ENCODE data around the gene CFAP53. TPM values are rescaled to one million over a fixed set of nuclear protein-coding genes. Genes with fewer than 3 reads are reported as not detected.

Gene CFAP53
- total RNA-seq, 2 experiments from 2014 or later, result 0.86 TPM; not detected in 1

GRCh38 chr18:50275503-50276036 is 9.3 kb upstream of the CFAP53 start:
- H3K9me3 ChIP-seq (ENCODE audit: low read length), result no peaks in the 10 kb centered on the region
- CTCF ChIA-PET (ENCODE audit: unreplicated experiment), result no interaction called here
- no peak for TF ChIP-seq EZH2phosphoT487 (IDR thresholded peaks at IDR 0.05; ENCODE audit: borderline replicate concordance, low read depth, low read length)
- TF ChIP-seq, protein P1, sequence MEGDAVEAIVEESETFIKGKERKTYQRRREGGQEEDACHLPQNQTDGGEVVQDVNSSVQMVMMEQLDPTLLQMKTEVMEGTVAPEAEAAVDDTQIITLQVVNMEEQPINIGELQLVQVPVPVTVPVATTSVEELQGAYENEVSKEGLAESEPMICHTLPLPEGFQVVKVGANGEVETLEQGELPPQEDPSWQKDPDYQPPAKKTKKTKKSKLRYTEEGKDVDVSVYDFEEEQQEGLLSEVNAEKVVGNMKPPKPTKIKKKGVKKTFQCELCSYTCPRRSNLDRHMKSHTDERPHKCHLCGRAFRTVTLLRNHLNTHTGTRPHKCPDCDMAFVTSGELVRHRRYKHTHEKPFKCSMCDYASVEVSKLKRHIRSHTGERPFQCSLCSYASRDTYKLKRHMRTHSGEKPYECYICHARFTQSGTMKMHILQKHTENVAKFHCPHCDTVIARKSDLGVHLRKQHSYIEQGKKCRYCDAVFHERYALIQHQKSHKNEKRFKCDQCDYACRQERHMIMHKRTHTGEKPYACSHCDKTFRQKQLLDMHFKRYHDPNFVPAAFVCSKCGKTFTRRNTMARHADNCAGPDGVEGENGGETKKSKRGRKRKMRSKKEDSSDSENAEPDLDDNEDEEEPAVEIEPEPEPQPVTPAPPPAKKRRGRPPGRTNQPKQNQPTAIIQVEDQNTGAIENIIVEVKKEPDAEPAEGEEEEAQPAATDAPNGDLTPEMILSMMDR (conservative IDR thresholded peaks at IDR 0.05; ENCODE audit: low read length), result no peak
- intact Hi-C loops (cut with micrococcal nuclease; ENCODE audit: unreplicated experiment), result no loop called here
- no peak overlapping the region for H3K4me2 ChIP-seq (ENCODE audit: low read length)
- no TSS peak for BruUV-seq (replicated peaks)
- peaks cover 18% of the 10 kb centered on the region for H3K4me1 ChIP-seq (ENCODE audit: insufficient read depth, low read length, poor library complexity, severe bottlenecking)
- no peaks in the 10 kb centered on the region for H4K20me1 ChIP-seq (ENCODE audit: insufficient read depth, low read length)
- no peak overlapping the region for H2AFZ ChIP-seq (ENCODE audit: low read length)
- H3K4me3 ChIP-seq (ENCODE audit: low read depth, low read length, poor library complexity, severe bottlenecking), result no peak overlapping the region
- H3K27ac ChIP-seq (ENCODE audit: low read depth, low read length, poor library complexity, severe bottlenecking), result no peak overlapping the region
- peaks cover 82% of the 10 kb centered on the region for H3K36me3 ChIP-seq (ENCODE audit: insufficient read depth, low read length)
- no peaks in the 10 kb centered on the region for H3K9me2 ChIP-seq (ENCODE audit: insufficient read depth, low read length)
- POLR2A ChIA-PET, result no interaction called here
- peaks cover 22% of the 10 kb centered on the region; the same call in 1 of the 2 replicates for H3K79me2 ChIP-seq (ENCODE audit: insufficient read depth, low read depth, low read length)
- no peak for DNase-seq (ENCODE audit: low spot score)

- no peak overlapping the region for H2AFZ ChIP-seq (ENCODE audit: low read length)
- H3K79me2 ChIP-seq (ENCODE audit: insufficient read depth, low read depth, low read length), result peaks cover 16% of the 10 kb centered on the region; the same call in 1 of the 2 replicates
- H3K36me3 ChIP-seq (ENCODE audit: insufficient read depth, low read length), result peaks cover 86% of the 10 kb centered on the region
- intact Hi-C loops (cut with micrococcal nuclease; ENCODE audit: unreplicated experiment), result no loop called here
- H4K20me1 ChIP-seq (ENCODE audit: insufficient read depth, low read length), result no peaks in the 10 kb centered on the region
- H3K27ac ChIP-seq (ENCODE audit: low read depth, low read length, poor library complexity, severe bottlenecking), result no peak overlapping the region
- DNase-seq (ENCODE audit: low spot score), result no peak
- no peaks in the 10 kb centered on the region for H3K9me2 ChIP-seq (ENCODE audit: insufficient read depth, low read length)
- no peak overlapping the region for H3K4me2 ChIP-seq (ENCODE audit: low read length)
- H3K4me3 ChIP-seq (ENCODE audit: low read depth, low read length, poor library complexity, severe bottlenecking), result no peak overlapping the region
- POLR2A ChIA-PET, result no interaction called here
- H3K4me1 ChIP-seq (ENCODE audit: insufficient read depth, low read length, poor library complexity, severe bottlenecking), result peaks cover 13% of the 10 kb centered on the region
- BruUV-seq (replicated peaks), result no TSS peak
- no peaks in the 10 kb centered on the region for H3K9me3 ChIP-seq (ENCODE audit: low read length)
- TF ChIP-seq, protein P1 (conservative IDR thresholded peaks at IDR 0.05; ENCODE audit: low read length), result no peak
- no peak for TF ChIP-seq EZH2phosphoT487 (IDR thresholded peaks at IDR 0.05; ENCODE audit: borderline replicate concordance, low read depth, low read length)
- CTCF ChIA-PET (ENCODE audit: unreplicated experiment), result no interaction called here
These were observed 8.6 kb upstream of the CFAP53 start for GRCh38 chr18:50274941-50275340.

GRCh38 chr18:50274044-50274442 is 7.7 kb upstream of the CFAP53 start:
- no peak overlapping the region for H2AFZ ChIP-seq (ENCODE audit: low read length)
- no peaks in the 10 kb centered on the region for H4K20me1 ChIP-seq (ENCODE audit: insufficient read depth, low read length)
- peaks cover 4% of the 10 kb centered on the region for H3K4me1 ChIP-seq (ENCODE audit: insufficient read depth, low read length, poor library complexity, severe bottlenecking)
- BruUV-seq (replicated peaks), result no TSS peak
- TF ChIP-seq, protein P1 (conservative IDR thresholded peaks at IDR 0.05; ENCODE audit: low read length), result no peak
- no peak for TF ChIP-seq EZH2phosphoT487 (IDR thresholded peaks at IDR 0.05; ENCODE audit: borderline replicate concordance, low read depth, low read length)
- ChIA-PET CTCF (ENCODE audit: unreplicated experiment) (no interaction called here), POLR2A (interaction anchor here (0.6 kb wide), 1 partner anchor 43 kb away, joined by 4 read pairs; no protein-coding TSS in a partner anchor)
- H3K27ac ChIP-seq (ENCODE audit: low read depth, low read length, poor library complexity, severe bottlenecking), result no peak overlapping the region
- H3K79me2 ChIP-seq (ENCODE audit: insufficient read depth, low read depth, low read length), result peaks cover 7% of the 10 kb centered on the region; the same call in 1 of the 2 replicates
- no peaks in the 10 kb centered on the region for H3K9me2 ChIP-seq (ENCODE audit: insufficient read depth, low read length)
- intact Hi-C loops (cut with micrococcal nuclease; ENCODE audit: unreplicated experiment), result no loop called here
- DNase-seq (ENCODE audit: low spot score), result no peak
- H3K4me3 ChIP-seq (ENCODE audit: low read depth, low read length, poor library complexity, severe bottlenecking), result no peak overlapping the region
- H3K36me3 ChIP-seq (ENCODE audit: insufficient read depth, low read length), result peaks cover 87% of the 10 kb centered on the region
- H3K9me3 ChIP-seq (ENCODE audit: low read length), result no peaks in the 10 kb centered on the region
- no peak overlapping the region for H3K4me2 ChIP-seq (ENCODE audit: low read length)
